HUDEP-2 (cell line): ENCODE data around the gene LXN.
"Not testable (repeated sequence)": the region's sequence is repeated elsewhere in the genome, so short reads cannot be mapped to it uniquely, and the experiment has no call there.

ENCODE experiments used
- DNase-seq, 76 experiments: peaks; one replicate each; lab custom pipeline; 2025; ENCODE audit not compliant: unreplicated experiment in 76 of 76; lab: John Stamatoyannopoulos, UW

The LXN gene

GRCh38 chr3:158672215-158673176, at the start of gene LXN:
Gene LXN (minus strand): TSS chr3:158672648. CDS start chr3:158672478, 170 bp downstream.
- DNase-seq: peak in 75 of 76 experiments; percentile 38 to 91 (median 84)

GRCh38 chr3:158722108-158722507, 49.7 kb upstream of the LXN start:
- DNase-seq: no peak

GRCh38 chr3:158718490-158719170, 46.2 kb upstream of the LXN start:
- DNase-seq: no peak

- DNase-seq: peak in 3 of 76 experiments; percentile 7 to 17 (median 10)
Observed at GRCh38 chr3:158717576-158717975, 45.1 kb upstream of the LXN start.

- peak in 3 of 76 experiments; percentile 7 to 40 (median 28) for DNase-seq
Observed at GRCh38 chr3:158713094-158713499, 40.6 kb upstream of the LXN start.

- no peak for DNase-seq
Observed at GRCh38 chr3:158712443-158712842, 40.0 kb upstream of the LXN start.

GRCh38 chr3:158711886-158712285, 39.4 kb upstream of the LXN start:
- DNase-seq: no peak

GRCh38 chr3:158710601-158711000, 38.2 kb upstream of the LXN start:
- no peak for DNase-seq

- DNase-seq: peak in 61 of 76 experiments; percentile 4 to 67 (median 36)
Observed at GRCh38 chr3:158709666-158710083, 37.2 kb upstream of the LXN start.

- no peak for DNase-seq
Observed at GRCh38 chr3:158703566-158703965, 31.1 kb upstream of the LXN start.

- no peak for DNase-seq
Observed at GRCh38 chr3:158702815-158703481, 30.5 kb upstream of the LXN start.

- no peak for DNase-seq
Observed at GRCh38 chr3:158701420-158702065, 29.1 kb upstream of the LXN start.

- peak in 7 of 76 experiments; percentile 7 to 44 (median 23) for DNase-seq
Observed at GRCh38 chr3:158700559-158700958, 28.1 kb upstream of the LXN start.

GRCh38 chr3:158696618-158697017, 24.2 kb upstream of the LXN start:
- DNase-seq: no peak

GRCh38 chr3:158693866-158694456, 21.5 kb upstream of the LXN start:
- DNase-seq: not testable (repeated sequence)

- DNase-seq: no peak
Observed at GRCh38 chr3:158685159-158685558, 12.7 kb upstream of the LXN start.

GRCh38 chr3:158683230-158683962, 10.9 kb upstream of the LXN start:
- DNase-seq: no peak

GRCh38 chr3:158680861-158681260, 8.4 kb upstream of the LXN start:
- DNase-seq: no peak

GRCh38 chr3:158679547-158680000, 7.1 kb upstream of the LXN start:
- peak in 43 of 76 experiments; percentile 2 to 95 (median 78) for DNase-seq
